Right lobe of liver (tissue), 6 donors: ENCODE results near the gene TAS1R3. TPM values are rescaled to one million over a fixed set of nuclear protein-coding genes. Genes with fewer than 3 reads are reported as not detected.

Experiments
- ATAC-seq, 4 donors: fragments of 200-7000 bp; cut with Tn5 transposase; one replicate each; pipeline ENCODE4 v1.9.1; 2020; ENCODE audit warnings: mild to moderate bottlenecking in 4 of 4, moderate library complexity in 4 of 4
- DNase-seq, 3 donors: peaks; one replicate each; pipeline ENCODE4 v3.0.0-alpha.2; 2020
- H3K27ac ChIP-seq, 3 donors: fragments of 200-600 bp; one replicate each; pipeline ENCODE4 v1.8.0; 2022
- H3K27me3 ChIP-seq, 2 donors: fragments of 200-600 bp; one replicate each; pipeline ENCODE4 v1.8.0; 2022
- H3K36me3 ChIP-seq, 4 donors: fragments of 200-600 bp; sonication (generic) in 1 of 4; one replicate each; pipeline versions ENCODE4 v1.5.1 to v1.8.0; 2017 to 2022; ENCODE audit warnings: control low read depth in 1 of 4
- H3K4me1 ChIP-seq, 4 donors: fragments of 200-600 bp; sonication (generic) in 1 of 4; one replicate each; pipeline versions ENCODE4 v1.5.1 to v1.8.0; 2017 to 2022; ENCODE audit warnings: control low read depth in 1 of 4
- H3K4me3 ChIP-seq, 3 donors: fragments of 200-600 bp; one replicate each; pipeline ENCODE4 v1.8.0; 2022
- H3K9me3 ChIP-seq, 4 donors: fragments of 200-600 bp; sonication (generic) in 1 of 4; one replicate each; pipeline versions ENCODE4 v1.5.1 to v1.8.0; 2017 to 2022; ENCODE audit warnings: control low read depth in 1 of 4
- CTCF ChIP-seq, 4 donors: fragments of 200-600 bp in 3 of 4; fragments of 450-650 bp in 1 of 4; IDR thresholded peaks; one replicate each; pipeline versions ENCODE4 v1.5.1 to v1.8.0; 2016 to 2022; ENCODE audit warnings: antibody characterized with exemption in 4 of 4, mild to moderate bottlenecking in 2 of 4
- POLR2A ChIP-seq: fragments of 450-650 bp; IDR thresholded peaks from one replicate; pipeline ENCODE4 v1.6.1; 2017; ENCODE audit warnings: antibody characterized with exemption, mild to moderate bottlenecking
- WGBS: methylation state at CpG from one replicate; pipeline ENCODE4 v1.1.6; 2018; ENCODE audit warnings: low coverage, low lambda C conversion rate; ENCODE audit not compliant: insufficient coverage; ENCODE audit errors: missing lambda C conversion rate; 5-methylcytosine and 5-hydroxymethylcytosine counted together
- intact Hi-C, 2 donors: fragments of 100-400 bp; cut with DNase I; formaldehyde crosslinking; loops; one replicate each; pipeline versions ENCODE4 v1.11.2 to v1.14.1; 2022
- total RNA-seq, 6 experiments: library from RNA; depleted of rRNA in 2 of 6; stranded (reverse); fragments of >200 nt in 2 of 6; fragmentation: NEBNext Ultra II Directional in 3 of 6; extraction: Animal tissue kit (Norgen Biotek cat#: 25700) in 3 of 6; gene quantifications; one replicate each; pipeline versions ENCODE4 v1.1.0 to v1.2.4, GENCODE V29; 2016 to 2023
- donor health status: DM: no; HTN: yes; CAD: no.
- donor health status: DM: no; HTN: no; CAD: no.
- donor health status: DM: no; HTN: no; CAD: no.
- donor health status: DM: no; HTN: yes; CAD: no.
- donor health status: DM: no; HTN: yes; CAD: no.

The TAS1R3 gene
- total RNA-seq, 6 experiments from 2014 or later = 0.10 to 2.7 (median 0.33) TPM

DNA sequence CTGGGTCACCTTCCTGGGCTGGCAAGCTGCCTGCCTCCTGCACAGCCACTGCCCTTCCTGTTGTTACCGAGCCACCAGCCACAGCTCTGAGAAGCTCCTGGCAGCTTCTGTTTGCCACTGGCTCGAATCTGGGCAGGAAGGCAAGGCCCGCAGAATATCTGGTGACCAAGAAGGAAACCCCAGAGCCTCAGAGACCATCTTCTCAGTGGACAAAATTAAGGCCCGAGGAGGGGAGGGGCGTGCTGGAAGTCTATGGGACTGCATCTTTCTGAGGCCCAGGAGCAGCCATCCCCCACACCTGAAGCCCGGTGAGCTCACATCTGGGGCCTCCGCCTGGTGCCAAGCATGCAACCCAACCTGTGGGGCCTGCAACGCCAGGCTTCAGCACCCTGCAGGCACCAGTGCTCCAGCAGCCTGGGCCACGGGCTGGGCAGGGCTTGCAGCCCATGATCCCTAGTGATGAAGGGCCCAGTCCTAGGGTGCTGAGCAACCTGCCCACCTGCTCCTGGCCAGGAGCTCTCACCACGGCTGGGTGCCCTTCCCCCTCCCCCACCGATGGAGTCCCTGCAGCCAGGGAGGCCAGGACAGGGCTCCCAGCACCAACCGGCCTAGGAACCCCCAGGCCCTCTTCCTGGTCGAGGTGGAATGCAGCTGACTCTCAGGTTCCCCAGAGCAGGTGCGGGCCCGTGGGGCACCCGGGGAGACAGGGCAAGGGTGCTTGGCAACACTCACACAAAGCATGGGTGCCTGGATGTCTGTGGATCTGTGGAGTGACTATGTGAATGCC is 5.6 kb upstream of the TAS1R3 start:
- ATAC-seq = peak in 1 of 4 donors; percentile 1
- intact Hi-C loops = no loop called here

DNA sequence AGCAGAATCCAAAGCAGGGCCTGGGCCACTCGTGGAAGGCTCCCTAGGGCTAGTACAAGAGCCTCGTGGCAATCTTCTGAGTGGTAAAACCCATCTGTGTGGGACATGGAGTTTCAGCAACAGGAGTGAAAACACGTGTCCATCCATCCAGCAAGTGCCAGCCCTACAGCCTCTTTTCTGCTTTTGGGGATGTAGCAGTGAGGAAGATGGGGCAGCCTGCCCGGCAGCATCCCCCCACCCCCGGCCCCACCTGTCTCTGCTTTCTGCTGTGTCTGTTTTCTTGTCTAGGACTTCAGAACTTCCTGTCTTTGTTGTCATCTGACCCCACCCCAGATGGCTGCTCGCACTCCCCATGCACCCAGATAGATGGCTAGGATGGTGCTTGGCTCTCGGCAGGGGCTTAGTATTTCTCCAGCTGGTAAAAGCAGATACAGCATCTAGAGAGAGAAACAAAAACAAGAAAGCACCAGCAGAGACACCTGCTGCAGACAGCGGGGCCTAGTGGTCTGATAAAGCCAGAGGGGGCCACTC is 4.9 kb upstream of the TAS1R3 start:
- H3K27me3 ChIP-seq = no peaks in the 10 kb centered on the region
- H3K36me3 ChIP-seq = peaks cover 0 to 17% (median 4%) of the 10 kb centered on the region in 4 donors
- peak overlapping the region; percentile 99 to 100 (median 100) for H3K4me3 ChIP-seq
- peak overlapping the region in 1 of 3 donors; percentile 82 for H3K27ac ChIP-seq
- intact Hi-C loops = no loop called here
- peaks cover 0 to 20% (median 0%) of the 10 kb centered on the region in 4 donors for H3K4me1 ChIP-seq
- DNase-seq (no peak), ATAC-seq (no peak)
- 60% methylated on average over 1 of the region's 8 CpGs for WGBS
- TF ChIP-seq POLR2A = no peak
- no peak for TF ChIP-seq CTCF (IDR thresholded peaks at IDR 0.05)
- no peaks in the 10 kb centered on the region for H3K9me3 ChIP-seq

More for the DNA sequence above, 5.6 kb upstream of the TAS1R3 start:
- DNase-seq = peak; percentile 86 to 94 (median 93)
- H3K4me3 ChIP-seq = peak overlapping the region; percentile 99 to 100 (median 100)
- H3K27ac ChIP-seq = peak overlapping the region; percentile 70 to 82 (median 71)
- H3K27me3 ChIP-seq = no peaks in the 10 kb centered on the region
- H3K9me3 ChIP-seq = no peaks in the 10 kb centered on the region
- no peak for TF ChIP-seq POLR2A
- no peak for TF ChIP-seq CTCF (IDR thresholded peaks at IDR 0.05)
- whole genome bisulfite sequencing = 0% methylated on average over 1 of the region's 16 CpGs
- H3K36me3 ChIP-seq = peaks cover 0 to 17% (median 4%) of the 10 kb centered on the region in 4 donors
- H3K4me1 ChIP-seq = peaks cover 0 to 20% (median 0%) of the 10 kb centered on the region in 4 donors

DNA sequence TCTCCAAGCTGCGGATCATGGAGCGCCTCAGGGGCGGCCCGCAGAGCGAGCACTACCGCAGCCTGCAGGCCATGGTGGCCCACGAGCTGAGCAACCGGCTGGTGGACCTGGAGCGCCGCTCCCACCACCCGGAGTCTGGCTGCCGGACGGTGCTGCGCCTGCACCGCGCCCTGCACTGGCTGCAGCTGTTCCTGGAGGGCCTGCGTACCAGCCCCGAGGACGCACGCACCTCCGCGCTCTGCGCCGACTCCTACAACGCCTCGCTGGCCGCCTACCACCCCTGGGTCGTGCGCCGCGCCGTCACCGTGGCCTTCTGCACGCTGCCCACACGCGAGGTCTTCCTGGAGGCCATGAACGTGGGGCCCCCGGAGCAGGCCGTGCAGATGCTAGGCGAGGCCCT is 3.8 kb upstream of the TAS1R3 start:
- TF ChIP-seq CTCF (IDR thresholded peaks at IDR 0.05) (no peak), POLR2A (no peak)
- H3K36me3 ChIP-seq = peaks cover 0 to 17% (median 4%) of the 10 kb centered on the region in 4 donors
- peaks cover 0 to 20% (median under 1%) of the 10 kb centered on the region in 4 donors for H3K4me1 ChIP-seq
- no peak for ATAC-seq
- no peak for DNase-seq
- no peaks in the 10 kb centered on the region for H3K9me3 ChIP-seq
- WGBS = no CpG with 5 or more reads among the region's 40 CpGs
- no peak overlapping the region for H3K4me3 ChIP-seq
- H3K27me3 ChIP-seq = no peaks in the 10 kb centered on the region
- intact Hi-C loops = no loop called here
- H3K27ac ChIP-seq = no peak overlapping the region

DNA sequence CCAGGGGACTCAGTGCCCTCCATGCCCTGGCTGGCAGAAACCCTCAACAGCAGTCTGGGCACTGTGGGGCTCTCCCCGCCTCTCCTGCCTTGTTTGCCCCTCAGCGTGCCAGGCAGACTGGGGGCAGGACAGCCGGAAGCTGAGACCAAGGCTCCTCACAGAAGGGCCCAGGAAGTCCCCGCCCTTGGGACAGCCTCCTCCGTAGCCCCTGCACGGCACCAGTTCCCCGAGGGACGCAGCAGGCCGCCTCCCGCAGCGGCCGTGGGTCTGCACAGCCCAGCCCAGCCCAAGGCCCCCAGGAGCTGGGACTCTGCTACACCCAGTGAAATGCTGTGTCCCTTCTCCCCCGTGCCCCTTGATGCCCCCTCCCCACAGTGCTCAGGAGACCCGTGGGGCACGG is 2.8 kb upstream of the TAS1R3 start:
- WGBS = no CpG with 5 or more reads among the region's 15 CpGs

More for the DNA sequence above, 2.8 kb upstream of the TAS1R3 start:
- H3K4me1 ChIP-seq = peaks cover 0 to 19% (median 3%) of the 10 kb centered on the region in 4 donors
- no peaks in the 10 kb centered on the region for H3K27me3 ChIP-seq
- peaks cover 0 to 17% (median 4%) of the 10 kb centered on the region in 4 donors for H3K36me3 ChIP-seq
- DNase-seq (no peak), ATAC-seq (no peak)
- H3K4me3 ChIP-seq = no peak overlapping the region
- intact Hi-C loops = no loop called here
- H3K27ac ChIP-seq = no peak overlapping the region
- no peaks in the 10 kb centered on the region for H3K9me3 ChIP-seq
- TF ChIP-seq CTCF (IDR thresholded peaks at IDR 0.05) (no peak), POLR2A (no peak)
